HG03342 (cell line): ENCODE data around the gene OTX2.

Source experiments
- ATAC-seq: cut with Tn5 transposase; IDR thresholded peaks from one replicate; pipeline ENCODE4 v1.9.1; 2021; ENCODE audit warnings: mild to moderate bottlenecking, moderate library complexity; ENCODE audit not compliant: unreplicated experiment

The OTX2 gene

GRCh38 chr14:56812364-56813141, 2.3 kb upstream of the OTX2 start:
- ATAC-seq = no peak

GRCh38 chr14:56811593-56812363, 1.5 kb upstream of the OTX2 start:
- no peak for ATAC-seq

- ATAC-seq = no peak
These were observed 735 bp upstream of the OTX2 start for GRCh38 chr14:56810836-56811592.

- no peak for ATAC-seq
These were observed 771 bp downstream of the OTX2 start for GRCh38 chr14:56809270-56810146.

- no peak for ATAC-seq
These were observed 1.7 kb downstream of the OTX2 start for GRCh38 chr14:56808383-56809269.

GRCh38 chr14:56808110-56808382, 2.2 kb downstream of the OTX2 start:
- ATAC-seq = no peak

GRCh38 chr14:56807386-56808109, 2.7 kb downstream of the OTX2 start:
- ATAC-seq = no peak

- no peak for ATAC-seq
These were observed 3.5 kb downstream of the OTX2 start for GRCh38 chr14:56806760-56807159.

- no peak for ATAC-seq
These were observed 4.1 kb downstream of the OTX2 start for GRCh38 chr14:56805992-56806727.

- no peak for ATAC-seq
These were observed 4.9 kb downstream of the OTX2 start for GRCh38 chr14:56805201-56805991.

- ATAC-seq = no peak
These were observed 6.3 kb downstream of the OTX2 start for GRCh38 chr14:56803816-56804535.

GRCh38 chr14:56801920-56802319, 8.4 kb downstream of the OTX2 start:
- no peak for ATAC-seq

- ATAC-seq = no peak
These were observed 11.0 kb downstream of the OTX2 start for GRCh38 chr14:56799343-56799645.

GRCh38 chr14:56798447-56799342, 11.6 kb downstream of the OTX2 start:
- ATAC-seq = no peak

GRCh38 chr14:56797569-56798446, 12.5 kb downstream of the OTX2 start:
- no peak for ATAC-seq
